Spleen (tissue), 11 donors: ENCODE data around the gene CREM. TPM values are rescaled to one million over a fixed set of nuclear protein-coding genes. Genes with fewer than 3 reads are reported as not detected.

ENCODE experiments used
- DNase-seq: peaks from one replicate; pipeline ENCODE4 v3.0.0-alpha.2; 2020
- H3K27ac ChIP-seq, 8 donors: fragments of 200-600 bp; sonication (generic) in 7 of 8; 1 replicate in 4 of 8; 2 replicates in 4 of 8; pipeline versions ENCODE4 v1.5.0 to v1.8.0; 2016 to 2021; ENCODE audit warnings: inconsistent platforms in 4 of 8, mild to moderate bottlenecking in 4 of 8, moderate library complexity in 1 of 8
- H3K27me3 ChIP-seq, 7 donors: fragments of 200-600 bp; sonication (generic) in 6 of 7; replicated peaks in 1 of 7; 1 replicate in 4 of 7; 2 replicates in 3 of 7; pipeline versions ENCODE4 v1.5.0 to v1.8.0; 2016 to 2021; ENCODE audit warnings: inconsistent platforms in 3 of 7, mild to moderate bottlenecking in 1 of 7
- H3K36me3 ChIP-seq, 6 donors: fragments of 200-600 bp; sonication (generic) in 5 of 6; 1 replicate in 4 of 6; 2 replicates in 2 of 6; pipeline versions ENCODE4 v1.5.0 to v1.8.0; 2016 to 2021; ENCODE audit warnings: inconsistent platforms in 2 of 6
- H3K4me1 ChIP-seq, 6 donors: fragments of 200-600 bp; sonication (generic) in 5 of 6; 1 replicate in 3 of 6; 2 replicates in 3 of 6; pipeline versions ENCODE4 v1.5.0 to v1.8.0; 2016 to 2021; ENCODE audit warnings: inconsistent platforms in 3 of 6
- H3K4me3 ChIP-seq, 8 donors: fragments of 200-600 bp; sonication (generic) in 7 of 8; 1 replicate in 4 of 8; 2 replicates in 4 of 8; pipeline versions ENCODE4 v1.5.0 to v1.8.0; 2016 to 2021; ENCODE audit warnings: inconsistent platforms in 4 of 8, mild to moderate bottlenecking in 4 of 8, moderate library complexity in 2 of 8
- H3K9me3 ChIP-seq, 8 donors: fragments of 200-600 bp; sonication (generic) in 7 of 8; 1 replicate in 4 of 8; 2 replicates in 4 of 8; pipeline versions ENCODE4 v1.5.0 to v1.8.0; 2016 to 2021; ENCODE audit warnings: inconsistent platforms in 4 of 8
- POLR2A ChIP-seq, 3 donors: fragments of 450-650 bp; IDR thresholded peaks; one replicate each; pipeline ENCODE4 v1.5.1; 2017; ENCODE audit warnings: antibody characterized with exemption in 3 of 3, mild to moderate bottlenecking in 1 of 3
- POLR2AphosphoS5 ChIP-seq, 3 donors: sonication (generic); formaldehyde crosslinking; IDR thresholded peaks; one replicate each; pipeline ENCODE4 v1.5.1; 2017; ENCODE audit warnings: antibody characterized with exemption in 3 of 3
- WGBS, 5 donors: extraction: QIAGEN DNeasy Blood & Tissue Kit in 3 of 5; methylation state at CpG; one replicate each; pipeline versions ENCODE4 v1.1.5 to v1.1.7; 2013 to 2018; 5-methylcytosine and 5-hydroxymethylcytosine counted together
- intact Hi-C: fragments of 100-400 bp; cut with DNase I; formaldehyde crosslinking; loops from one replicate; pipeline ENCODE4 v1.15.0; 2023; ENCODE audit warnings: low total_unique reads
- polyA plus RNA-seq, 3 donors: library from polyadenylated mRNA; stranded (reverse); fragments of 200-250 nt; gene quantifications; one replicate each; pipeline ENCODE4 v1.2.1, GENCODE V29; 2013
- total RNA-seq, 7 donors: library from RNA; depleted of rRNA in 3 of 7; stranded (reverse); fragments of >200 nt in 3 of 7; fragmentation: NEBNext Ultra II Directional in 4 of 7; extraction: Animal tissue kit (Norgen Biotek cat#: 25700) in 4 of 7; gene quantifications; one replicate each; pipeline versions ENCODE4 v1.1.0 to v1.2.1, GENCODE V29; 2016 to 2021
- TF ChIP-seq, protein P1 (sequence below), 11 experiments: fragments of 200-600 bp in 7 of 11; fragments of 450-650 bp in 4 of 11; sonication (generic) in 4 of 11; IDR thresholded peaks in 8 of 11; conservative IDR thresholded peaks in 3 of 11; 1 replicate in 7 of 11; 2 replicates in 4 of 11; pipeline versions ENCODE4 v1.4.0 to v1.8.0; 2016 to 2021; ENCODE audit warnings: antibody characterized with exemption in 11 of 11, inconsistent platforms in 4 of 11, mild to moderate bottlenecking in 1 of 11
- donor health status: healthy with polysubstance abuse.
- donor health status: DM: no; HTN: no; CAD: no; lungs with moderate emphysema.
- donor health status: DM: no; HTN: no; CAD: no.
- donor health status: Bipolar disorder and iron deficiency.
- donor health status: healthy.
- donor health status: DM: no; HTN: no; CAD: no.
- donor health status: DM: yes; HTN: yes; CAD: no.

Gene CREM
- total and polyA plus RNA-seq, 10 donors, result 24.8 to 65.4 (median 41.2) TPM

DNA sequence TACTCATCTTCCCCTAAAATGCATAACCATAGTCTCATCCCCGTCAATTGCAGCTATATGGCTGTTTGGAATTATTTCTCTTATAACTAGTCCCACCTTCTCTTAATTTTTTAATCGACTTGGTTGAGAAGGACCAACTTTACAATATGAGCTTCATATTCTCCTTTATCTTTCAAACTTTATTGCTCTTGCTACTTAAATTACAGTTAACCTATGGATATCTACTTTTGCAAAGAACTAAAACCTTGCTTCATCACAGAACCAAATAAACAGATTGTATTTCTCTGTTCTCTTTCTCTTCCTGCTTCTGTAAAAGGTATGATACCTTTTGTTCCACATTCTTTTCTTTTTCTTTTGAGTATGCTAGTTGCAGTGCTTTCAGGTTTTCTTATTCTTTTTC lies 6.1 kb downstream of the CREM start:
- H3K27me3 ChIP-seq, result no peaks in the 10 kb centered on the region
- peak overlapping the region in 7 of 8 donors; percentile 10 to 86 (median 68) for H3K27ac ChIP-seq
- intact Hi-C loops, result no loop called here
- no peak for DNase-seq
- WGBS, 5 donors, result 83 to 97% (median 87%) methylated on average over 2 of the region's 2 CpGs
- peaks cover 0 to 87% (median 64%) of the 10 kb centered on the region in 6 donors for H3K4me1 ChIP-seq
- H3K36me3 ChIP-seq, result no peaks in the 10 kb centered on the region
- no peaks in the 10 kb centered on the region for H3K9me3 ChIP-seq
- H3K4me3 ChIP-seq, result no peak overlapping the region
- TF ChIP-seq, protein P1, sequence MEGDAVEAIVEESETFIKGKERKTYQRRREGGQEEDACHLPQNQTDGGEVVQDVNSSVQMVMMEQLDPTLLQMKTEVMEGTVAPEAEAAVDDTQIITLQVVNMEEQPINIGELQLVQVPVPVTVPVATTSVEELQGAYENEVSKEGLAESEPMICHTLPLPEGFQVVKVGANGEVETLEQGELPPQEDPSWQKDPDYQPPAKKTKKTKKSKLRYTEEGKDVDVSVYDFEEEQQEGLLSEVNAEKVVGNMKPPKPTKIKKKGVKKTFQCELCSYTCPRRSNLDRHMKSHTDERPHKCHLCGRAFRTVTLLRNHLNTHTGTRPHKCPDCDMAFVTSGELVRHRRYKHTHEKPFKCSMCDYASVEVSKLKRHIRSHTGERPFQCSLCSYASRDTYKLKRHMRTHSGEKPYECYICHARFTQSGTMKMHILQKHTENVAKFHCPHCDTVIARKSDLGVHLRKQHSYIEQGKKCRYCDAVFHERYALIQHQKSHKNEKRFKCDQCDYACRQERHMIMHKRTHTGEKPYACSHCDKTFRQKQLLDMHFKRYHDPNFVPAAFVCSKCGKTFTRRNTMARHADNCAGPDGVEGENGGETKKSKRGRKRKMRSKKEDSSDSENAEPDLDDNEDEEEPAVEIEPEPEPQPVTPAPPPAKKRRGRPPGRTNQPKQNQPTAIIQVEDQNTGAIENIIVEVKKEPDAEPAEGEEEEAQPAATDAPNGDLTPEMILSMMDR (IDR thresholded peaks at IDR 0.05 in 8 of 11, conservative IDR thresholded peaks at IDR 0.05 in 3 of 11), result no peak
- TF ChIP-seq POLR2A (IDR thresholded peaks at IDR 0.05), result no peak
- TF ChIP-seq POLR2AphosphoS5 (IDR thresholded peaks at IDR 0.05), result no peak

DNA sequence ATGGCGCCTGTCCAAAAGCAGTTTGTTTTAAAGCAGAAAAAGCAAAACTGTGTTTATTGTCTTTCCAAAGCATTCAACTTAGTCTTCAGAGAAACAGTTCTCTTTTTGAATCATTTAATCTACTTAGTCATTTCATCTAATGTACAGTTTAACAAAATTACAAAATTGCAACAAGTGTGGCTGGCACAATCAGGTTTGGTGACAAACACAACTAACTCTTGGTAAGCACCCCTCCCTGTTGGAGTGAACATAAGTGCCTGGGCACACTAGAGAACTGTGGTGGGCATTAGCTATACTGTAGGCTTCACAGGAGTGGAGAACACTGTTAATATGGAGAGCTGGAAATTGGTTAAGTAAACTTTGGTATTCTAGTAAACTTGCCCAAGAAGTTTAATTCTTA lies 6.9 kb downstream of the CREM start:
- Histone ChIP-seq H3K27me3 (no peaks in the 10 kb centered on the region), H3K9me3 (no peaks in the 10 kb centered on the region), H3K4me1 (peaks cover 0 to 84% (median 62%) of the 10 kb centered on the region in 6 donors), H3K4me3 (no peak overlapping the region), H3K36me3 (no peaks in the 10 kb centered on the region), H3K27ac (peak overlapping the region in 2 of 8 donors; percentile 72 to 86)
- intact Hi-C loops, result no loop called here
- TF ChIP-seq, protein P1 (IDR thresholded peaks at IDR 0.05 in 8 of 11, conservative IDR thresholded peaks at IDR 0.05 in 3 of 11), result no peak
- TF ChIP-seq POLR2AphosphoS5 (IDR thresholded peaks at IDR 0.05) (no peak), POLR2A (IDR thresholded peaks at IDR 0.05) (no peak)
- 37 to 100% (median 97%) methylated on average over 1 of the region's 1 CpG for WGBS, 5 donors
- DNase-seq, result no peak

DNA sequence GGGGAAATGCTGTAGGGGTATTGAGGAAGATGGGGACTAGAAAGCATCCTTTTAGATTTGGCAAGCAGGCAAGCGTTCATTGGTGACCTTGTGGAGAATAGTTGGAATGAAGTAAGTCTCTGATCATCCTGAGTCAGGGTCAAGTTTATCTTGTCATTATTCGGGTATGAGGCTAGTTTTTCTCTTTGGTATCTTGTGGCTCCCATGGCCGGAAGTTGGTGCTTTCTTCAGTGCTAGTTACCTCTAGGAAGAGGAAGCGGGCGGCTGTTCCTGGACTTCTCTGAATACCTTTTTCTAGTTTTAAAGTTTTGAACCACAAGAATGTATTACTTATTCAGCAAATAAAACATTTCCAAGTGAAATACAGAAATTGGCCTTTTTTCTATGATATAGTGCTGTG lies 9.2 kb downstream of the CREM start:
- Histone ChIP-seq H3K4me3 (peak overlapping the region in 1 of 8 donors; percentile 24), H3K4me1 (peaks cover 0 to 78% (median 47%) of the 10 kb centered on the region in 6 donors), H3K27me3 (no peaks in the 10 kb centered on the region), H3K9me3 (no peaks in the 10 kb centered on the region), H3K27ac (peak overlapping the region in 7 of 8 donors; percentile 21 to 72 (median 40)), H3K36me3 (no peaks in the 10 kb centered on the region)
- 37 to 58% (median 47%) methylated on average over 5 of the region's 5 CpGs for WGBS, 5 donors
- no peak for DNase-seq
- intact Hi-C loops, result no loop called here
- TF ChIP-seq POLR2A (IDR thresholded peaks at IDR 0.05) (no peak), POLR2AphosphoS5 (IDR thresholded peaks at IDR 0.05) (no peak)
- TF ChIP-seq, protein P1 (IDR thresholded peaks at IDR 0.05 in 8 of 11, conservative IDR thresholded peaks at IDR 0.05 in 3 of 11), result no peak

DNA sequence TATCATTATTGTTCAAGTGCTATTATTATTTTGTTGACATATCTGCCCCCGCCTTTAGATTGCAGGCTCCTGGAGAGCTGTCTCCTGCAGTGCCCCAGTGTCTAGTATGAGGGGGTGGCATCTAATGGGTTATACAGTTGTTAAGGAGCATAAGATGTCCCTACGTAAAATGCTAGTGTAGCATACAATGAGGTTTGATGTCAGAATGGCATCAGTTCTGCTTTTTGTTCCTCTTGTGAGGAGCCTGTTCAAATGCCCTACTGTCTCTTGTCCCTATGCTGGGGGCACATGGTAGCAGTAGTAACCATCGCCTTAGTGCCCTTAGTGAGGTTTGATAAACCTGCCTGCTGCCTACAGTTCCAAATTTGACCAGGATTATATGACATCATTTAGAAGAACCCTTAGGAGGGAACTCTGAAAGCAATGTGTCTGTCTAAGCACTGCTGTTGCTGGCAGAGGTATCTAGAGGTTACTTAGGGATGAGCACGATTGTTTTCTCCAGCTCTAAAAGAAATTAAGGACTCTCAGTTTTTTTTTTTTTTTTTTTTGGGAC lies 9.7 kb downstream of the CREM start:
- no peak for DNase-seq
- TF ChIP-seq POLR2AphosphoS5 (IDR thresholded peaks at IDR 0.05) (peak in 1 of 3 donors; percentile 55), POLR2A (IDR thresholded peaks at IDR 0.05) (no peak)
- TF ChIP-seq, protein P1 (IDR thresholded peaks at IDR 0.05 in 8 of 11, conservative IDR thresholded peaks at IDR 0.05 in 3 of 11), result no peak
- Histone ChIP-seq H3K9me3 (no peaks in the 10 kb centered on the region), H3K4me1 (peaks cover 0 to 78% (median 42%) of the 10 kb centered on the region in 6 donors), H3K27ac (peak overlapping the region in 7 of 8 donors; percentile 21 to 72 (median 40)), H3K4me3 (peak overlapping the region in 1 of 8 donors; percentile 24), H3K27me3 (no peaks in the 10 kb centered on the region), H3K36me3 (no peaks in the 10 kb centered on the region)
- 61 to 80% (median 70%) methylated on average over 4 of the region's 4 CpGs for WGBS, 5 donors
- intact Hi-C loops, result no loop called here
